ENCODE results near the gene TBX19.

- TF ChIP-seq POLR2A (IDR thresholded peaks at IDR 0.05) (no peak), POLR2AphosphoS5 (IDR thresholded peaks at IDR 0.05) (no peak)
- TF ChIP-seq, protein P1, sequence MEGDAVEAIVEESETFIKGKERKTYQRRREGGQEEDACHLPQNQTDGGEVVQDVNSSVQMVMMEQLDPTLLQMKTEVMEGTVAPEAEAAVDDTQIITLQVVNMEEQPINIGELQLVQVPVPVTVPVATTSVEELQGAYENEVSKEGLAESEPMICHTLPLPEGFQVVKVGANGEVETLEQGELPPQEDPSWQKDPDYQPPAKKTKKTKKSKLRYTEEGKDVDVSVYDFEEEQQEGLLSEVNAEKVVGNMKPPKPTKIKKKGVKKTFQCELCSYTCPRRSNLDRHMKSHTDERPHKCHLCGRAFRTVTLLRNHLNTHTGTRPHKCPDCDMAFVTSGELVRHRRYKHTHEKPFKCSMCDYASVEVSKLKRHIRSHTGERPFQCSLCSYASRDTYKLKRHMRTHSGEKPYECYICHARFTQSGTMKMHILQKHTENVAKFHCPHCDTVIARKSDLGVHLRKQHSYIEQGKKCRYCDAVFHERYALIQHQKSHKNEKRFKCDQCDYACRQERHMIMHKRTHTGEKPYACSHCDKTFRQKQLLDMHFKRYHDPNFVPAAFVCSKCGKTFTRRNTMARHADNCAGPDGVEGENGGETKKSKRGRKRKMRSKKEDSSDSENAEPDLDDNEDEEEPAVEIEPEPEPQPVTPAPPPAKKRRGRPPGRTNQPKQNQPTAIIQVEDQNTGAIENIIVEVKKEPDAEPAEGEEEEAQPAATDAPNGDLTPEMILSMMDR (IDR thresholded peaks at IDR 0.05) = no peak
Observed at GRCh38 chr1:168360151-168361021, 79.7 kb downstream of the TBX19 start.
